HEK293T (cell line): ENCODE data around the gene ABCF3.

Source experiments
- CTCF ChIA-PET: fragments of 350-600 bp; formaldehyde crosslinking; extraction: SDS; loops from one replicate; lab custom pipeline; 2021; ENCODE audit warnings: antibody characterized with exemption, inconsistent platforms; lab: Yijun Ruan, JAX
- POLR2A ChIA-PET: fragments of 350-600 bp; formaldehyde crosslinking; extraction: SDS; loops from one replicate; lab custom pipeline; 2020; ENCODE audit warnings: antibody characterized with exemption, inconsistent platforms; lab: Yijun Ruan, JAX
- DNase-seq: peaks from one replicate; pipeline ENCODE4 v3.0.0; 2012; ENCODE audit warnings: mixed read lengths; ENCODE audit errors: extremely low spot score
- ARNT ChIP-seq: fragments of 450-650 bp; IDR thresholded peaks from 2 replicates; pipeline ENCODE4 v1.6.1; 2017; ENCODE audit warnings: mild to moderate bottlenecking
- BHLHE40 ChIP-seq: fragments of 450-650 bp; IDR thresholded peaks from 2 replicates; pipeline ENCODE4 v1.6.1; 2016; ENCODE audit warnings: mild to moderate bottlenecking, moderate library complexity, borderline replicate concordance
- CTBP1 ChIP-seq: fragments of 450-650 bp; IDR thresholded peaks from 2 replicates; pipeline ENCODE4 v1.6.1; 2016; ENCODE audit warnings: borderline replicate concordance
- ELF4 ChIP-seq: fragments of 450-650 bp; IDR thresholded peaks from 2 replicates; pipeline ENCODE4 v1.6.1; 2017; ENCODE audit warnings: antibody characterized with exemption
- FOXA1 ChIP-seq: fragments of 450-650 bp; IDR thresholded peaks from 2 replicates; pipeline ENCODE4 v1.6.1; 2016; ENCODE audit warnings: mild to moderate bottlenecking
- FOXK2 ChIP-seq: fragments of 450-650 bp; IDR thresholded peaks from 2 replicates; pipeline ENCODE4 v1.6.1; 2016; ENCODE audit warnings: mild to moderate bottlenecking
- FOXM1 ChIP-seq: fragments of 450-650 bp; IDR thresholded peaks from 2 replicates; pipeline ENCODE4 v1.6.1; 2017; ENCODE audit warnings: mild to moderate bottlenecking, borderline replicate concordance
- HDGF ChIP-seq: fragments of 450-650 bp; IDR thresholded peaks from 2 replicates; pipeline ENCODE4 v1.6.1; 2017; ENCODE audit warnings: antibody characterized with exemption, borderline replicate concordance
- L3MBTL2 ChIP-seq: fragments of 450-650 bp; conservative IDR thresholded peaks from 2 replicates; pipeline ENCODE4 v1.6.1; 2016; ENCODE audit warnings: mild to moderate bottlenecking
- LEF1 ChIP-seq: fragments of 450-650 bp; IDR thresholded peaks from 2 replicates; pipeline ENCODE4 v1.6.1; 2017; ENCODE audit warnings: mild to moderate bottlenecking, borderline replicate concordance
- NFRKB ChIP-seq: fragments of 450-650 bp; IDR thresholded peaks from 2 replicates; pipeline ENCODE4 v1.6.1; 2016; ENCODE audit warnings: mild to moderate bottlenecking, moderate library complexity
- PKNOX1 ChIP-seq: fragments of 450-650 bp; IDR thresholded peaks from 2 replicates; pipeline ENCODE4 v1.6.1; 2016
- SP1 ChIP-seq: fragments of 450-650 bp; IDR thresholded peaks from 2 replicates; pipeline ENCODE4 v1.6.1; 2017
- SUZ12 ChIP-seq: fragments of 450-650 bp; IDR thresholded peaks from 2 replicates; pipeline ENCODE4 v1.6.1; 2016; ENCODE audit warnings: mild to moderate bottlenecking
- TARDBP ChIP-seq: fragments of 450-650 bp; IDR thresholded peaks from 2 replicates; pipeline ENCODE4 v1.6.1; 2016
- ZNF384 ChIP-seq: fragments of 450-650 bp; IDR thresholded peaks from 2 replicates; pipeline ENCODE4 v1.6.1; 2016

ABCF3 gene

DNA sequence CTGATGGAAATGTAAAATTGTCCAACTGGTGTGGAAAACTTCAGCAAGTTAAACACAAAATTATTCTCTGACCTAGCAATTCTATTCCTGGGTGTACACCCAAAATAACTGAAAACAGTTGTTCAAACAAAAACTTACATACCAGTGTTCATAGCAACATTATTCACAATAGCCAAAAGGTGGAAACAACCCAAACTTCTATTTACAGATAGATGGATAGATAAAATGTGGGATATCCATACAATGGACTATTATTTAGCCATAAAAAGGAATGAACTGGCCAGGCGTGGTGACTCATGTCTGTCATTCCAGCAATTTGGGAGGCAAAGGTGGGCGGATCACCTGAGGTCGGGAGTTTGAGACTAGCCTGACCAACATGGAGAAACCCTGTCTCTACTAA, 36.5 kb downstream of the ABCF3 start:
- no peak for DNase-seq
- TF ChIP-seq L3MBTL2 = no peak
- TF ChIP-seq TARDBP = no peak
- TF ChIP-seq SUZ12 = no peak
- no peak for TF ChIP-seq CTBP1
- no peak for TF ChIP-seq NFRKB
- no peak for TF ChIP-seq BHLHE40
- TF ChIP-seq FOXA1 = no peak
- no peak for TF ChIP-seq SP1
- TF ChIP-seq ARNT = no peak
- TF ChIP-seq HDGF = no peak
- TF ChIP-seq ELF4 = no peak
- no peak for TF ChIP-seq PKNOX1
- TF ChIP-seq FOXK2 = no peak
- TF ChIP-seq FOXM1 = no peak
- TF ChIP-seq ZNF384 = no peak
- TF ChIP-seq LEF1 = no peak
- POLR2A ChIA-PET = no interaction called here
- CTCF ChIA-PET = no interaction called here

DNA sequence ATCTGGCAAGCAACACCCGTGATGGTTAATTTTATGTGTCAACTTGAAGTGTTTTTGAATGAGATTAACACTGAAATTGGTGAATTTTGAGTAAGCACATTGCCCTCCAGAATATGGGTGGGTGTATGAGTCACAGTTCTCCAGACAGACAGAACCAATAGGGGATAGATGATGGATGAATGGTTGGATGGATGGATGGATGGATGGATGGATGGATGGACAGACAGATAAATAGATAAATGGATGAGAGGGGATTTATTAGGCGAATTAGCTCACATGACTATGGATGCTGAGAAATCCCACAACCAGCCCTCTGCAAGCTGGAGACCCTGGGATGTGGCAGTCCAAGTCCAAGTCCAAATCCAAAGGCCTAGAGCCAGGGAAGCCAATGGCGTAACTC, 37.9 kb downstream of the ABCF3 start:
- TF ChIP-seq LEF1 (no peak), FOXM1 (no peak)
- ChIA-PET POLR2A (no interaction called here), CTCF (no interaction called here)
- DNase-seq = no peak

GRCh38 chr3:184227481-184227935, 41.5 kb downstream of the ABCF3 start:
- CTCF ChIA-PET = interaction anchor here (0.8 to 2.2 kb wide), 14 partner anchors 9 to 83 kb away, joined by 3 to 7 read pairs (median 4); partner anchors contain the start of genes CAMK2N2 and EEF1AKMT4
- POLR2A ChIA-PET = interaction anchor here (1.1 kb wide), 2 partner anchors 34 to 42 kb away, joined by 3 read pairs; partner anchors contain the start of gene ABCF3
- peak; percentile 63 for DNase-seq
- TF ChIP-seq FOXM1 = no peak
- TF ChIP-seq CTBP1 = no peak
- TF ChIP-seq FOXA1 = no peak
- TF ChIP-seq ARNT = no peak
- TF ChIP-seq ELF4 = no peak
- TF ChIP-seq LEF1 = no peak
- TF ChIP-seq ZNF384 = no peak
- TF ChIP-seq FOXK2 = no peak
- TF ChIP-seq NFRKB = no peak
- TF ChIP-seq BHLHE40 = no peak
- TF ChIP-seq L3MBTL2 = no peak
- no peak for TF ChIP-seq TARDBP
- TF ChIP-seq SP1 = no peak
- no peak for TF ChIP-seq HDGF
- TF ChIP-seq PKNOX1 = no peak
- TF ChIP-seq SUZ12 = no peak

- no peak for DNase-seq
- ChIA-PET CTCF (interaction anchor here (0.6 to 2.2 kb wide), 8 partner anchors 8 to 61 kb away, joined by 3 to 7 read pairs (median 4); partner anchors contain the start of gene CAMK2N2), POLR2A (interaction anchor here (0.7 to 1.9 kb wide), 3 partner anchors 8 to 94 kb away, joined by 3 to 8 read pairs (median 3); partner anchors contain the start of genes ABCF3 and EIF2B5)
- no peak for TF ChIP-seq SP1
These were observed 42.6 kb downstream of the ABCF3 start for GRCh38 chr3:184228376-184229137.

GRCh38 chr3:184229394-184230080, 43.5 kb downstream of the ABCF3 start, which contains the start of gene VWA5B2:
VWA5B2 (plus strand) TSS chr3:184229585; CDS start chr3:184230529, 944 bp downstream.
- no peak for TF ChIP-seq L3MBTL2
- TF ChIP-seq FOXM1 = no peak
- no peak for TF ChIP-seq ARNT
- no peak for TF ChIP-seq LEF1
- TF ChIP-seq BHLHE40 = no peak
- no peak for TF ChIP-seq FOXK2
- no peak for TF ChIP-seq PKNOX1
- TF ChIP-seq HDGF = no peak
- TF ChIP-seq CTBP1 = no peak
- TF ChIP-seq TARDBP = no peak
- TF ChIP-seq FOXA1 = no peak
- no peak for TF ChIP-seq SUZ12
- TF ChIP-seq NFRKB = no peak
- DNase-seq = peak; percentile 84
- ChIA-PET POLR2A (interaction anchor here (1.9 kb wide), 1 partner anchor 8 kb away, joined by 8 read pairs; no protein-coding TSS in a partner anchor), CTCF (no interaction called here)
